Daoy (cell line): ENCODE measurements around the gene FKBP7. TPM values are rescaled to one million over a fixed set of nuclear protein-coding genes. Genes with fewer than 3 reads are reported as not detected.

Source experiments
- total RNA-seq: library from RNA; depleted of rRNA; stranded (reverse); fragments of >200 nt; shearing (Covaris generic); gene quantifications from 2 replicates; pipeline ENCODE4 v1.2.3, GENCODE V29; 2014; rRNA removed

FKBP7 gene
- total RNA-seq, 1 experiment from 2014 or later: 29.0 TPM

Other genes starting within 250 kb of the FKBP7 start
- gene PRKRA, start 27.4 kb downstream of the FKBP7 start, total RNA-seq: 27.7 and 32.8 TPM in 2 replicates
- 2.1 TPM in 1 of 2 replicates, not detected in the other for gene PJVK, start 27.2 kb downstream of the FKBP7 start, total RNA-seq
- 7.9 and 11.7 TPM in 2 replicates for gene PLEKHA3, start 1.9 kb upstream of the FKBP7 start, total RNA-seq